Parathyroid adenoma (tissue), 2 donors: Measurements from ENCODE around the gene FSIP1.

ENCODE experiments used
- H2AFZ ChIP-seq: fragments of 300-600 bp; sonication (generic); one replicate; pipeline ENCODE4 v1.7.0; 2017; ENCODE audit warnings: antibody characterized with exemption, mild to moderate bottlenecking
- H3K27ac ChIP-seq: fragments of 300-600 bp; sonication (generic); one replicate; pipeline ENCODE4 v1.7.0; 2017
- H3K27me3 ChIP-seq: fragments of 300-600 bp; sonication (generic); one replicate; pipeline ENCODE4 v1.7.0; 2017; ENCODE audit warnings: low read length; ENCODE audit not compliant: control insufficient read depth, insufficient read depth
- H3K36me3 ChIP-seq: fragments of 300-600 bp; sonication (generic); one replicate; pipeline ENCODE4 v1.7.0; 2017; ENCODE audit warnings: low read length; ENCODE audit not compliant: control insufficient read depth, insufficient read depth
- H3K4me1 ChIP-seq: fragments of 300-600 bp; sonication (generic); one replicate; pipeline ENCODE4 v1.7.0; 2017; ENCODE audit warnings: control low read depth
- H3K4me2 ChIP-seq: fragments of 300-600 bp; sonication (generic); one replicate; pipeline ENCODE4 v1.7.0; 2017; ENCODE audit warnings: low read length
- H3K4me3 ChIP-seq: fragments of 300-600 bp; sonication (generic); one replicate; pipeline ENCODE4 v1.7.0; 2017; ENCODE audit warnings: low read depth, low read length
- H3K79me2 ChIP-seq: fragments of 300-600 bp; sonication (generic); one replicate; pipeline ENCODE4 v1.7.0; 2017; ENCODE audit warnings: control low read depth
- H3K9ac ChIP-seq: fragments of 300-600 bp; sonication (generic); one replicate; pipeline ENCODE4 v1.7.0; 2017; ENCODE audit warnings: mild to moderate bottlenecking
- H3K9me3 ChIP-seq: fragments of 300-600 bp; sonication (generic); one replicate; pipeline ENCODE4 v1.7.0; 2017; ENCODE audit warnings: low read length; ENCODE audit not compliant: control insufficient read depth
- CTCF ChIP-seq: fragments of 300-600 bp; sonication (generic); IDR thresholded peaks from one replicate; pipeline ENCODE4 v1.7.0; 2017; ENCODE audit warnings: antibody characterized with exemption, mild to moderate bottlenecking
- donor health status: primary hyperparathyroidism.

The FSIP1 gene

GRCh38 chr15:39580485-39581241 lies 202.0 kb downstream of the FSIP1 start, which contains the start of gene THBS1:
Gene THBS1 (plus strand): TSS chr15:39581079. CDS start chr15:39581858, 779 bp downstream.
- no peaks in the 10 kb centered on the region for H3K27me3 ChIP-seq
- peak within 1 kb of the TSS; percentile 58 for H3K4me3 ChIP-seq
- H3K79me2 ChIP-seq, result no peaks in the 10 kb centered on the region
- no peak within 1 kb of the TSS for H3K27ac ChIP-seq
- TF ChIP-seq CTCF, result no peak
- H2AFZ ChIP-seq, result peak within 1 kb of the TSS; percentile 19
- H3K4me2 ChIP-seq, result peak within 1 kb of the TSS; percentile 61
- H3K9ac ChIP-seq, result no peak within 1 kb of the TSS
- no peaks in the 10 kb centered on the region for H3K36me3 ChIP-seq
- H3K4me1 ChIP-seq, result no peaks in the 10 kb centered on the region
- no peaks in the 10 kb centered on the region for H3K9me3 ChIP-seq

GRCh38 chr15:39580117-39580484 lies 202.5 kb downstream of the FSIP1 start:
- peak overlapping the region; percentile 58 for H3K4me3 ChIP-seq
- no peaks in the 10 kb centered on the region for H3K9me3 ChIP-seq
- peak overlapping the region; percentile 19 for H2AFZ ChIP-seq
- H3K79me2 ChIP-seq, result no peaks in the 10 kb centered on the region
- no peak overlapping the region for H3K27ac ChIP-seq
- no peaks in the 10 kb centered on the region for H3K4me1 ChIP-seq
- H3K36me3 ChIP-seq, result no peaks in the 10 kb centered on the region
- no peaks in the 10 kb centered on the region for H3K27me3 ChIP-seq
- TF ChIP-seq CTCF, result peak; percentile 78
- H3K9ac ChIP-seq, result no peak overlapping the region
- peak overlapping the region; percentile 61 for H3K4me2 ChIP-seq

- peak overlapping the region; percentile 58 for H3K4me3 ChIP-seq
- H3K27ac ChIP-seq, result no peak overlapping the region
- no peaks in the 10 kb centered on the region for H3K4me1 ChIP-seq
- H3K4me2 ChIP-seq, result peak overlapping the region; percentile 61
- no peaks in the 10 kb centered on the region for H3K27me3 ChIP-seq
- H2AFZ ChIP-seq, result peak overlapping the region; percentile 19
- H3K36me3 ChIP-seq, result no peaks in the 10 kb centered on the region
- H3K9ac ChIP-seq, result no peak overlapping the region
- no peak for TF ChIP-seq CTCF
- H3K9me3 ChIP-seq, result no peaks in the 10 kb centered on the region
- no peaks in the 10 kb centered on the region for H3K79me2 ChIP-seq
Observed at GRCh38 chr15:39579487-39580116, 203.0 kb downstream of the FSIP1 start.

GRCh38 chr15:39578851-39579486 lies 203.7 kb downstream of the FSIP1 start:
- no peak for TF ChIP-seq CTCF
- no peak overlapping the region for H3K4me2 ChIP-seq
- no peak overlapping the region for H3K4me3 ChIP-seq
- no peaks in the 10 kb centered on the region for H3K4me1 ChIP-seq
- H3K36me3 ChIP-seq, result no peaks in the 10 kb centered on the region
- no peak overlapping the region for H3K9ac ChIP-seq
- no peak overlapping the region for H2AFZ ChIP-seq
- no peaks in the 10 kb centered on the region for H3K9me3 ChIP-seq
- no peaks in the 10 kb centered on the region for H3K79me2 ChIP-seq
- H3K27me3 ChIP-seq, result no peaks in the 10 kb centered on the region
- H3K27ac ChIP-seq, result no peak overlapping the region
